Spleen (tissue), 11 donors: ENCODE data around the gene CDIP1. TPM values are rescaled to one million over a fixed set of nuclear protein-coding genes. Genes with fewer than 3 reads are reported as not detected.

Source experiments
- DNase-seq: peaks from one replicate; pipeline ENCODE4 v3.0.0-alpha.2; 2020
- H3K27ac ChIP-seq, 8 donors: fragments of 200-600 bp; sonication (generic) in 7 of 8; 1 replicate in 4 of 8; 2 replicates in 4 of 8; pipeline versions ENCODE4 v1.5.0 to v1.8.0; 2016 to 2021; ENCODE audit warnings: inconsistent platforms in 4 of 8, mild to moderate bottlenecking in 4 of 8, moderate library complexity in 1 of 8
- H3K27me3 ChIP-seq, 7 donors: fragments of 200-600 bp; sonication (generic) in 6 of 7; replicated peaks in 1 of 7; 1 replicate in 4 of 7; 2 replicates in 3 of 7; pipeline versions ENCODE4 v1.5.0 to v1.8.0; 2016 to 2021; ENCODE audit warnings: inconsistent platforms in 3 of 7, mild to moderate bottlenecking in 1 of 7
- H3K36me3 ChIP-seq, 6 donors: fragments of 200-600 bp; sonication (generic) in 5 of 6; 1 replicate in 4 of 6; 2 replicates in 2 of 6; pipeline versions ENCODE4 v1.5.0 to v1.8.0; 2016 to 2021; ENCODE audit warnings: inconsistent platforms in 2 of 6
- H3K4me1 ChIP-seq, 6 donors: fragments of 200-600 bp; sonication (generic) in 5 of 6; 1 replicate in 3 of 6; 2 replicates in 3 of 6; pipeline versions ENCODE4 v1.5.0 to v1.8.0; 2016 to 2021; ENCODE audit warnings: inconsistent platforms in 3 of 6
- H3K4me3 ChIP-seq, 8 donors: fragments of 200-600 bp; sonication (generic) in 7 of 8; 1 replicate in 4 of 8; 2 replicates in 4 of 8; pipeline versions ENCODE4 v1.5.0 to v1.8.0; 2016 to 2021; ENCODE audit warnings: inconsistent platforms in 4 of 8, mild to moderate bottlenecking in 4 of 8, moderate library complexity in 2 of 8
- H3K9me3 ChIP-seq, 8 donors: fragments of 200-600 bp; sonication (generic) in 7 of 8; 1 replicate in 4 of 8; 2 replicates in 4 of 8; pipeline versions ENCODE4 v1.5.0 to v1.8.0; 2016 to 2021; ENCODE audit warnings: inconsistent platforms in 4 of 8
- CTCF ChIP-seq, 11 experiments: fragments of 200-600 bp in 7 of 11; fragments of 450-650 bp in 4 of 11; sonication (generic) in 4 of 11; IDR thresholded peaks in 8 of 11; conservative IDR thresholded peaks in 3 of 11; 1 replicate in 7 of 11; 2 replicates in 4 of 11; pipeline versions ENCODE4 v1.4.0 to v1.8.0; 2016 to 2021; ENCODE audit warnings: antibody characterized with exemption in 11 of 11, inconsistent platforms in 4 of 11, mild to moderate bottlenecking in 1 of 11
- POLR2A ChIP-seq, 3 donors: fragments of 450-650 bp; IDR thresholded peaks; one replicate each; pipeline ENCODE4 v1.5.1; 2017; ENCODE audit warnings: antibody characterized with exemption in 3 of 3, mild to moderate bottlenecking in 1 of 3
- POLR2AphosphoS5 ChIP-seq, 3 donors: sonication (generic); formaldehyde crosslinking; IDR thresholded peaks; one replicate each; pipeline ENCODE4 v1.5.1; 2017; ENCODE audit warnings: antibody characterized with exemption in 3 of 3
- WGBS, 5 donors: extraction: QIAGEN DNeasy Blood & Tissue Kit in 3 of 5; methylation state at CpG; one replicate each; pipeline versions ENCODE4 v1.1.5 to v1.1.7; 2013 to 2018; 5-methylcytosine and 5-hydroxymethylcytosine counted together
- intact Hi-C: fragments of 100-400 bp; cut with DNase I; formaldehyde crosslinking; loops from one replicate; pipeline ENCODE4 v1.15.0; 2023; ENCODE audit warnings: low total_unique reads
- polyA plus RNA-seq, 3 donors: library from polyadenylated mRNA; stranded (reverse); fragments of 200-250 nt; gene quantifications; one replicate each; pipeline ENCODE4 v1.2.1, GENCODE V29; 2013
- total RNA-seq, 7 donors: library from RNA; depleted of rRNA in 3 of 7; stranded (reverse); fragments of >200 nt in 3 of 7; fragmentation: NEBNext Ultra II Directional in 4 of 7; extraction: Animal tissue kit (Norgen Biotek cat#: 25700) in 4 of 7; gene quantifications; one replicate each; pipeline versions ENCODE4 v1.1.0 to v1.2.1, GENCODE V29; 2016 to 2021
- donor health status: healthy with polysubstance abuse.
- donor health status: DM: no; HTN: no; CAD: no; lungs with moderate emphysema.
- donor health status: DM: no; HTN: no; CAD: no.
- donor health status: Bipolar disorder and iron deficiency.
- donor health status: healthy.
- donor health status: DM: no; HTN: no; CAD: no.
- donor health status: DM: yes; HTN: yes; CAD: no.

CDIP1 gene
- total and polyA plus RNA-seq, 10 donors = 9.6 to 26.9 (median 19.2) TPM

- H3K36me3 ChIP-seq = peaks cover 0 to 74% (median 44%) of the 10 kb centered on the region in 6 donors
- peaks cover 0 to 47% (median 6%) of the 10 kb centered on the region in 6 donors for H3K4me1 ChIP-seq
- peak overlapping the region in 1 of 8 donors; percentile 86 for H3K27ac ChIP-seq
- H3K4me3 ChIP-seq = no peak overlapping the region
- intact Hi-C loops = no loop called here
- H3K9me3 ChIP-seq = no peaks in the 10 kb centered on the region
- TF ChIP-seq CTCF (IDR thresholded peaks at IDR 0.05 in 8 of 11, conservative IDR thresholded peaks at IDR 0.05 in 3 of 11) (no peak), POLR2AphosphoS5 (IDR thresholded peaks at IDR 0.05) (no peak), POLR2A (IDR thresholded peaks at IDR 0.05) (no peak)
- WGBS, 5 donors = 94 to 95% (median 95%) methylated on average over 16 of the region's 16 CpGs
- DNase-seq = no peak
- no peaks in the 10 kb centered on the region for H3K27me3 ChIP-seq
These were observed 70.7 kb downstream of the CDIP1 start for GRCh38 chr16:4467916-4468315.

- 79 to 91% (median 86%) methylated on average over 16 to 32 of the region's 32 CpGs for WGBS, 5 donors
- H3K36me3 ChIP-seq = peaks cover 0 to 92% (median 46%) of the 10 kb centered on the region in 6 donors
- peak; percentile 90 for DNase-seq
These were observed 72.4 kb downstream of the CDIP1 start for GRCh38 chr16:4465977-4466779.

GRCh38 chr16:4463522-4464163, 74.9 kb downstream of the CDIP1 start:
- Histone ChIP-seq H3K9me3 (no peaks in the 10 kb centered on the region), H3K27ac (no peak overlapping the region), H3K4me1 (peaks cover 0 to 47% (median 18%) of the 10 kb centered on the region in 6 donors), H3K4me3 (no peak overlapping the region), H3K27me3 (no peaks in the 10 kb centered on the region), H3K36me3 (peaks cover 0 to 91% (median 41%) of the 10 kb centered on the region in 6 donors)
- 89 to 95% (median 92%) methylated on average over 21 to 22 of the region's 22 CpGs for WGBS, 5 donors
- intact Hi-C loops = no loop called here
- DNase-seq = no peak
- TF ChIP-seq CTCF (IDR thresholded peaks at IDR 0.05 in 8 of 11, conservative IDR thresholded peaks at IDR 0.05 in 3 of 11) = no peak
- no peak for TF ChIP-seq POLR2A (IDR thresholded peaks at IDR 0.05)
- TF ChIP-seq POLR2AphosphoS5 (IDR thresholded peaks at IDR 0.05) = peak in 1 of 3 donors; percentile 49

More at GRCh38 chr16:4465977-4466779, 72.4 kb downstream of the CDIP1 start:
- Histone ChIP-seq H3K4me3 (no peak overlapping the region), H3K27me3 (no peaks in the 10 kb centered on the region), H3K27ac (peak overlapping the region in 7 of 8 donors; percentile 46 to 86 (median 67)), H3K4me1 (peaks cover 0 to 42% (median 4%) of the 10 kb centered on the region in 6 donors), H3K9me3 (no peaks in the 10 kb centered on the region)
- TF ChIP-seq POLR2AphosphoS5 (IDR thresholded peaks at IDR 0.05) (peak; percentile 61 to 78 (median 64)), CTCF (IDR thresholded peaks at IDR 0.05 in 8 of 11, conservative IDR thresholded peaks at IDR 0.05 in 3 of 11) (no peak)
- intact Hi-C loops = no loop called here
